Measurements from ENCODE around the gene PCDHB1.

The PCDHB1 gene

GRCh38 chr5:141031006-141031405 lies 20.2 kb upstream of the PCDHB1 start:
- intact Hi-C loops (cut with DNase I; ENCODE audit: low total_unique reads): no loop called here
- H3K9me3 ChIP-seq: no peaks in the 10 kb centered on the region
- no peaks in the 10 kb centered on the region for H3K4me1 ChIP-seq
- no peaks in the 10 kb centered on the region for H3K27me3 ChIP-seq
- no peak for DNase-seq
- H3K4me3 ChIP-seq: no peak overlapping the region
- H3K27ac ChIP-seq: no peak overlapping the region
- no peak for TF ChIP-seq CTCF (IDR thresholded peaks at IDR 0.05)
- no peaks in the 10 kb centered on the region for H3K36me3 ChIP-seq

GRCh38 chr5:141032626-141033025 lies 18.5 kb upstream of the PCDHB1 start:
- Histone ChIP-seq H3K9me3 (no peaks in the 10 kb centered on the region), H3K4me3 (no peak overlapping the region), H3K36me3 (no peaks in the 10 kb centered on the region), H3K27ac (no peak overlapping the region), H3K27me3 (no peaks in the 10 kb centered on the region), H3K4me1 (no peaks in the 10 kb centered on the region)
- TF ChIP-seq CTCF (IDR thresholded peaks at IDR 0.05): no peak
- intact Hi-C loops (cut with DNase I; ENCODE audit: low total_unique reads): no loop called here
- no peak for DNase-seq

- H3K4me1 ChIP-seq: peaks cover 0 to 16% (median 7%) of the 10 kb centered on the region in 4 donors
- H3K4me3 ChIP-seq: no peak overlapping the region
- no peak for TF ChIP-seq CTCF (IDR thresholded peaks at IDR 0.05)
- no peak overlapping the region for H3K27ac ChIP-seq
- intact Hi-C loops (cut with DNase I; ENCODE audit: low total_unique reads): no loop called here
- no peaks in the 10 kb centered on the region for H3K9me3 ChIP-seq
- no peaks in the 10 kb centered on the region for H3K36me3 ChIP-seq
- no peak for DNase-seq
- H3K27me3 ChIP-seq: no peaks in the 10 kb centered on the region
Measured at GRCh38 chr5:141039061-141039460, 12.1 kb upstream of the PCDHB1 start.

GRCh38 chr5:141039517-141039916 lies 11.7 kb upstream of the PCDHB1 start:
- TF ChIP-seq CTCF (IDR thresholded peaks at IDR 0.05): no peak
- no peaks in the 10 kb centered on the region for H3K9me3 ChIP-seq
- no peaks in the 10 kb centered on the region for H3K27me3 ChIP-seq
- intact Hi-C loops (cut with DNase I; ENCODE audit: low total_unique reads): no loop called here
- DNase-seq: no peak
- H3K27ac ChIP-seq: no peak overlapping the region
- H3K4me3 ChIP-seq: no peak overlapping the region
- no peaks in the 10 kb centered on the region for H3K36me3 ChIP-seq
- H3K4me1 ChIP-seq: peaks cover 0 to 16% (median 7%) of the 10 kb centered on the region in 4 donors

GRCh38 chr5:141040093-141040770 lies 10.9 kb upstream of the PCDHB1 start:
- DNase-seq: no peak
- intact Hi-C loops (cut with DNase I; ENCODE audit: low total_unique reads): loop anchor here (10.0 kb wide), 1 partner anchor 235 kb away; the partner anchor contains the start of genes PCDHA3 and PCDHA4

More at GRCh38 chr5:141040093-141040770, 10.9 kb upstream of the PCDHB1 start:
- Histone ChIP-seq H3K4me3 (peak overlapping the region; percentile 17 to 27), H3K9me3 (no peaks in the 10 kb centered on the region), H3K36me3 (no peaks in the 10 kb centered on the region), H3K27me3 (no peaks in the 10 kb centered on the region), H3K27ac (no peak overlapping the region), H3K4me1 (peaks cover 0 to 16% (median 7%) of the 10 kb centered on the region in 4 donors)
- TF ChIP-seq CTCF (IDR thresholded peaks at IDR 0.05): no peak

All from tibial artery (tissue), 4 donors.